GM12891 (cell line): Measurements from ENCODE around the gene LPIN1.
A peak's percentile ranks its signal among the peaks of the same experiment; 100 is the strongest.

Source experiments
- DNase-seq: peaks from one replicate; pipeline ENCODE4 v3.0.0; 2011; ENCODE audit warnings: low spot score; ENCODE audit not compliant: insufficient read length
- FAIRE-seq: peaks from 2 replicates; lab custom pipeline; 2011; peaks lifted over from hg19 to GRCh38; lab: Jason Lieb, UNC
- PAX5 ChIP-seq: IDR thresholded peaks from 2 replicates; pipeline ENCODE4 v1.6.1; 2011; ENCODE audit warnings: low read length, moderate library complexity, mild to moderate bottlenecking; ENCODE audit not compliant: insufficient read depth, severe bottlenecking
- POLR2A ChIP-seq: IDR thresholded peaks from 2 replicates; pipeline ENCODE4 v1.6.1; 2011; ENCODE audit warnings: low read depth, low read length, control low read depth
- POLR2AphosphoS5 ChIP-seq: IDR thresholded peaks from 2 replicates; pipeline ENCODE4 v1.6.1; 2011; ENCODE audit warnings: low read depth, low read length, control low read depth
- POU2F2 ChIP-seq: IDR thresholded peaks from 2 replicates; pipeline ENCODE4 v1.6.1; 2011; ENCODE audit warnings: low read depth, mild to moderate bottlenecking, control low read depth, low read length, moderate library complexity
- SPI1 ChIP-seq: IDR thresholded peaks from 2 replicates; pipeline ENCODE4 v1.6.1; 2011; ENCODE audit warnings: low read depth, low read length, control low read depth
- TAF1 ChIP-seq: IDR thresholded peaks from 2 replicates; pipeline ENCODE4 v1.6.1; 2011; ENCODE audit warnings: low read depth, low read length, control low read depth

The LPIN1 gene

GRCh38 chr2:11761259-11761658 is 14.8 kb downstream of the LPIN1 start:
- DNase-seq = no peak
- FAIRE-seq = no peak

DNA sequence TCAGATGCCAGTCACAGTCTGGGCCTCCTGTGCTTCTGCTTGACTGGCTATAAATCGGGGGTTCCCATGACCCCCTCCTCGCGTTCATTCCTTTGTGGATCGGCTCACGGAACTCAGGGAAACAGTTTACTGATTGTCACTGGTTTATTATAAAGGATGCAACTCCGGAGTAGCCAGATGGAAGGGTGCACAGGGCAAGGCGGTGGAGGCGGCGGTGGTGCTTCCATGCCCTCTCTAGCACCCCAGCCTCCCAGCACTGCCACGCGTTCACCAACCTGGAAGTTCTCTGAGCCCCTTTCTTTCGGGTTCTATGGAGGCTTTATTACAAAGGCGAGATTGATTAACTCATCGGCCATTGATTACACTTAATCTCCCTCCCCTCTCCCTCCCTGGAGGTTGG is 15.6 kb downstream of the LPIN1 start:
- FAIRE-seq = no peak
- TF ChIP-seq POU2F2 (no peak), PAX5 (no peak), POLR2AphosphoS5 (no peak), SPI1 (no peak), TAF1 (no peak), POLR2A (no peak)
- DNase-seq = no peak

More at GRCh38 chr2:11761259-11761658, 14.8 kb downstream of the LPIN1 start:
- TF ChIP-seq POLR2AphosphoS5 = no peak
- no peak for TF ChIP-seq TAF1
- TF ChIP-seq POLR2A = no peak
- no peak for TF ChIP-seq POU2F2
- no peak for TF ChIP-seq SPI1
- no peak for TF ChIP-seq PAX5

- FAIRE-seq = no peak
- TF ChIP-seq SPI1 (no peak), POLR2A (no peak), PAX5 (no peak)
- DNase-seq = no peak
These were observed 16.5 kb downstream of the LPIN1 start for GRCh38 chr2:11762799-11763461.

DNA sequence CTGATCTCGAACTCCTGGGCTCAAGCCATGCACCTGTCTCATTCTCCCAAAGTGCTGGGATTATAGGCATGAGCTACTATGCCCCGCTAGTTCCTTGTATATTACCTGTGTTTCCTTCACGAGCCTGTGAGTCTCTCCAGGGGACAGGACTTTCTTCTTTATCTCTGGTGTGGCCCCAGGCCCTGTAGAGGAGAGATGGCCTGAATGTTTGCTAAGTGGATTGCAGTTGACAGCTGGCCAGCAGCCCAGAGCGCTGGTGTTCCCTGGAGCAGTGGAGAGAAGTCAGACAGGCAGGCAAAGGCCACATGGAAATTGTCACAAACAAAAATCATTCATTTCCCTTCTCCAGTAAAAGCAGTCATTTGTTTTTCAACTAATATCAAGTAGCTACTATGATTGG is 17.9 kb downstream of the LPIN1 start:
- FAIRE-seq (no peak), DNase-seq (no peak)

GRCh38 chr2:11764920-11765319 is 18.5 kb downstream of the LPIN1 start:
- no peak for DNase-seq
- TF ChIP-seq POLR2A (no peak), POU2F2 (no peak), PAX5 (no peak), POLR2AphosphoS5 (no peak)
- no peak for FAIRE-seq

More for the DNA sequence above, 17.9 kb downstream of the LPIN1 start:
- TF ChIP-seq POLR2A (no peak), TAF1 (no peak)

- DNase-seq (no peak), FAIRE-seq (no peak)
- TF ChIP-seq PAX5 (no peak), POLR2A (no peak), POU2F2 (no peak), SPI1 (no peak), TAF1 (no peak), POLR2AphosphoS5 (no peak)
These were observed 19.1 kb downstream of the LPIN1 start for GRCh38 chr2:11765501-11765900.

- DNase-seq (no peak), FAIRE-seq (no peak)
- TF ChIP-seq SPI1 (no peak), POLR2AphosphoS5 (no peak), PAX5 (no peak), POLR2A (no peak)
These were observed 19.6 kb downstream of the LPIN1 start for GRCh38 chr2:11766016-11766415.

- no peak for FAIRE-seq
- DNase-seq = no peak
- no peak for TF ChIP-seq TAF1
- no peak for TF ChIP-seq POLR2A
- TF ChIP-seq POLR2AphosphoS5 = no peak
- no peak for TF ChIP-seq SPI1
- TF ChIP-seq POU2F2 = no peak
- no peak for TF ChIP-seq PAX5
These were observed 21.3 kb downstream of the LPIN1 start for GRCh38 chr2:11767779-11768178.

- peak; percentile 9 for FAIRE-seq
- no peak for TF ChIP-seq POU2F2
- TF ChIP-seq PAX5 = no peak
- TF ChIP-seq TAF1 = no peak
- no peak for TF ChIP-seq POLR2AphosphoS5
- TF ChIP-seq SPI1 = no peak
- TF ChIP-seq POLR2A = no peak
- DNase-seq = no peak
These were observed 22.5 kb downstream of the LPIN1 start for GRCh38 chr2:11768946-11769345.

DNA sequence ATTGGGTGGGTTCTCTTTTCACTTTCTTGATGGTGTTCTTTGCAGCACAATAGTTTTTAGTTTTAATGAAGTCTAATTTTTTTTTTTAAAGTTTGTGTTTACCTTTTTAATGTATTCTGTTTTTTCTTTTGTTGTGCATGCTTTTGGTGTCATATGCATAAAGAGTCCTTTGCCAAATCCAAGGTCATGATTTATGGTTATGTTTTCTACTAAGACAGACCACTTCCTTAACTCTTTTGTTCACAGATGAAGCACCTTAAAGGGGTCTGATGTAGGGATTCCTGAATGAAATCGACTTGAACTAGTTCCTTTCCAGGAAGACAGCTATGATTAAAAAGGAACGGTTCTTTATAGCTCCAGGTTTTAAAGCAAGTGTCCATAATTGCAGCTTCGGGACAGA is 23.1 kb downstream of the LPIN1 start:
- DNase-seq = no peak
- no peak for FAIRE-seq
- no peak for TF ChIP-seq POLR2A
